Testis (tissue), 2 donors: ENCODE measurements around the gene TMEM87B.

Experiments used
- CTCF ChIP-seq, 3 experiments: fragments of 450-650 bp in 2 of 3; fragments of 200-600 bp in 1 of 3; sonication (generic) in 1 of 3; IDR thresholded peaks; one replicate each; pipeline ENCODE4 v1.5.1; 2016 to 2019; ENCODE audit warnings: antibody characterized with exemption in 3 of 3, mild to moderate bottlenecking in 2 of 3, moderate library complexity in 1 of 3
- POLR2A ChIP-seq: fragments of 450-650 bp; IDR thresholded peaks from one replicate; pipeline ENCODE4 v1.6.1; 2017; ENCODE audit warnings: antibody characterized with exemption, mild to moderate bottlenecking, moderate library complexity

- TF ChIP-seq POLR2A (no peak), CTCF (IDR thresholded peaks at IDR 0.05) (no peak)
These were observed 79.1 kb downstream of the TMEM87B start for GRCh38 chr2:112134120-112134519.
